NCI-H2196 treated with DMSO at 0.1 percent for 48 hours (cell line): Measurements from ENCODE around the gene ADCY4.

Experiments used
- DNase-seq: peaks from one replicate; lab custom pipeline; 2025; ENCODE audit not compliant: unreplicated experiment; lab: John Stamatoyannopoulos, UW

Gene ADCY4

GRCh38 chr14:24278424-24278823, 56.4 kb downstream of the ADCY4 start:
- DNase-seq = no peak

DNA sequence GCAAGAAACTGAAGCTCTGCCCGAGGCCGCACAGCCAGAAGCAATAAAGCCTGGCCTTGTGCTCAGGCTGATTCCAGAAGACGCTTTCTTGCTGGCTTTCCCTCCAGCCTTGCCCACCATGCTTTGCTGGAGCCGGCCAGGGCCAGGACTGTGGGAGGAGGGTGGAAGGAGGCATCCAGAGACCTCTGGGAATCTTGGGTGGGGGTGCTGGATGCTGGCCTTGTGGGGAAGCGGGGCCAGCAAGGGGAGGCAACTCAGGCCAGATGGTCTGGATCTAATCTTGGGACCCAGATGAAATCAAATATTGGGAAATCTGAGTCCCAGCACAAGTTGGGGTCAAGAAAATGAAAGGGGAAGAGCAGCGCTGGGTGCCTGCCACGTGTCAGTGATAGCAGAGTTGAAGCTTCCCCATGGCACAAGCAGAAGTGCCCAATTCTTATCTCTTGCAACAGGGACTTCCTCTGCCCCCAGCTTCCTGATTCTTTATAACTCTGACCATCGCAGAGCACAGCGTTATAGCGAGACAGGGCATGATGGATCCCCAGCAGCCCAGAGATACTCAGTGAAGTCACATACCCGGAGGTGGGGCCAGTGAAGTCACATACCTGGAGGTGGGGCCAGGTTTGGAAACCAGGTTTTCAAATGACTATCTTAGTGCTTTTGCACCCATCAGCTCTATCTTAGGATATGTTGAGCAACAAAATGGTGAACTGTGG, 57.1 kb downstream of the ADCY4 start:
- DNase-seq = no peak

DNA sequence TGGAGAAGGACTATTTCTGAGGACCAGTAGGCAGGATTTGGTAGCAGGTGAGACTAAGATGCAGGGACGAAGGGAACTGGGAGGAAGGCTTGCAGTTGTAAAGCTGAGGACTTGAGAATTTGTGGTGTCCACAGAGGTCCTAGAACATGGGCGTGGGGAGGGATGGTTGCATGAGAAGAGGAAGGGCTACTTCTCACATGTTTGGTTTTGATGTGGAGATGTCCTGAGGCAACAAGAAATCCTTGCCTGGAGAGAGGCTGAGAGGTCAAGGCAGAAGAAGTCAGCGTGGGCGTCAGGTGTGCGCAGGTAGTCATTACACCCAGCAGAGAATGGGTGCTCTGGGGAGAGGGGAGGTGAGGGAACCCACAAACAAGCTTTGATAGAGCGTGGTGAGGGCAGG, 57.8 kb downstream of the ADCY4 start:
- no peak for DNase-seq

DNA sequence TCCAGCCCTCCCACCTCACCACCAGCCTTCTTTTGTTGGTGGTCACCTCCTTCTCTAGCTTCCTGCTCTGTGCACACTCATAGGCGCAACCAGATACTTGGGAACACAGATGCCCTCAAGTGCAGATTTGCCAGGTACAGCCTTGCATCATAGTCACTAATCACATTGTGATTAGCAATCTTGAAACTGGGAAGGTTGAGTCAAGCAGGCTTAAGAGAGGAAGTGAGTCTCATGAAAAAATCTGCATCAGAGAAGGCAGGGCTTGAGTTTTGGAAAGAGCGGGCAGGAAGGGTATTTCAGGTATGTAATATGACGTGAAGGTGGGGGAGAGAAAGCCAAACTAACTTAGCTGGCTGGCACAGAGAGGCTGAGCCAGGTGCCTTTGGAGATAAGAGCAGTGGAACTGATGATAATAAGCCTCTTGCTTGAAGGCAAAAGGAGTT, 60.7 kb downstream of the ADCY4 start:
- DNase-seq = no peak

GRCh38 chr14:24273422-24273998, 61.4 kb downstream of the ADCY4 start:
- no peak for DNase-seq

DNA sequence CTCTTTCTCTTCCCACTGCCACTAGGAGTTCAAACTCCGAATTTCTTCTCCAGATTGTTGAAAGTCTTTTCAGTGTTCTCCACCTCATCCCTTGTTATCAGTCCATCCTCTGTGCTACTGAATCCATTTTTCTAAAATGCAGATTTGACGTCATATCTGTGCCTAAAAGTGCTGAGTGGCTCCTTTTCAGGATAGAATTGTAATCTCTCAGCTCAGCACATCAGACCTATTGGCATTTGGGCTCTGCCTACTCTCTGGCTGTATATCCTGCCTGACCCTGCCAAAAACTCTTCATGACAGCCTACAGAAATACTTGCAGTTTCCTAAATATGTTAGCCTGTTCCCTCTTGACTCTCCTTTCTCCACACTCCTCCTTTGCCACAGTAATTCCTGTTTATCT, 62.4 kb downstream of the ADCY4 start:
- DNase-seq = no peak

- no peak for DNase-seq
Observed at GRCh38 chr14:24271834-24272263, 63.0 kb downstream of the ADCY4 start.

DNA sequence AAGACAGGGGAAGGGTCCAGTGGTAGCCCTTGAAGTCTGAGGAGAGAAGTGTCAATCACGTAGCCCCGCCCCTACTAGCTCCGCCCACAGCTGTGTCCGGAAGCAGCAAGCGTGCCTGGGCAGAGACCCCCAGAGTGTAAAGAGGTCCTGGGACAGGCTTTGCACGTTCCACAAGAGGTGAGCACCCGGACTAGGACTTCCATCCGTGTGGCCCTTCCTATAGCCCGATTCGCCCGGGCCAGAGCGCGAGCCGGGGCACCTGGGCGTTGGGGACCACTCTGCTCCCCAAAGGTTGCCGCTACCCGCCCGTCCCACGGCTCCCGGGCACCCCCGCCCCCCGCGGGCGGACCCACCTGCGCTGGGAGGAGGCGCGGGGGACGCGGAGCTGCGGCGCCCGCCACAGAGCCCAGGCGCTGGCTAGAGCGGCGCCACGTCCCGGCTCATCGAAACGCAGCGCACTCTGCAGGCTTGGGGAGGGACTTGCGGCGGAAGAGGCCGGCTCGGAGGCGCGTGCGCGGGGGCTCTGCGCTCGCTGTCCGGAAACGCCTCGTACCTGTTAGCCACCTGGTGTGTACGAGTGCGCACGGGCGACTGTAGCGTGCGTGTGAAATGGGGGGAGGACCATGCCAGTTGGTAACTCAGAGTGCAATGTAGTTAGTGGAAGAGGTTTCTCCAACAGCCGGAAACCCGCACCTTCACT, 63.6 kb downstream of the ADCY4 start, which contains the start of gene RABGGTA:
Gene RABGGTA, minus strand, starts transcription at position 464 of the 700 bp plus-strand sequence. CDS start 482 bp downstream, outside the sequence.
- peak; percentile 87 for DNase-seq

DNA sequence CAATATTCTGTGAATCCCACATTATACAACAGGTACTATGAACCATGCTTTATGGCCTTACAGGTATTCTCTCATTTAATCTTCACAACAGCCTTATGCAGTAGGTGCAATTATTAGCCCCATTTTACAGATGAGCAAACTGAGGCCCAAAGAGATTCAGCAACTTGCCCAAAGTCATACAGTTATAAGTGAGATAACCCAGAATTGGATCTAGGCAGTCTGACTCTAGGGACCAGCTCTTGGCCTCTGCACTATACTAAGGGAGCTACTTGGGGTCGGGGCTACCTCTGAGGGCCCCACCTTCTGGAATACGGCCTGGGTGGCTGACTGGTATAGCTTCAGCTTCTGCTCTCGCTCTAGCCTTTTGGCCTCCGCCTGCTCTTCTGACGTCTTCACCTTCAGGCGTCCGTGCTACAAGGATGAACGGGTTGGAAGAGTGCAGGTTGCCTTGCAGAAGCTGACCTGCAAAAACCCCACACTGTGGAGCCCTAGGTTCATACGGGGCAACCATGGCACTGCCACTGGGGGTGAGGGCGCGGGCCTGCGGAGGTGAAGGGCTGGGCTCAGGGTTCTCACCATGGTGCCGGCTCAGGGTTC, 64.2 kb downstream of the ADCY4 start:
- DNase-seq = no peak

GRCh38 chr14:24269910-24270536, 64.8 kb downstream of the ADCY4 start:
- no peak for DNase-seq

DNA sequence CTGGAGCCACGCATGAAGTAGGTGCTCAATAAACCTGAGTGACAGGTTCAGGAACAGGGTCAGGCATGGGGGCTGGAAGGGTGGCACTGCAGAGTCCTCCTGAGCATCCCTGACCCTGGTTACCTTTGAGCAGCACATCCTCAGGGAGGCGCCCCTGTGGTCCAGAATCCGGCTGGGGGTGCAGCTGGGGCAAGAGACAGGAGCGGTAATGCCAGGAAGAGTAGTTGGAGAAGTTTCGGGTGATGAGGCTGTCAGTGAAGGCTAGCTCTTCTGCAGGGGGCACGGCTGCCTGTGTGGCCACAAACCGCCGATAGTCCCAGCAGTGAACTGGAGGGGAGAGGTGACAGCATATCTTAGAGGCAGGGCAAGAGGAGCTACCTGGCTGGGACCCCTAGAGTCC, 65.5 kb downstream of the ADCY4 start:
- DNase-seq = no peak
